HUES64 (cell line): ENCODE data around the gene HTR3E.
"Not testable (repeated sequence)": the region's sequence is repeated elsewhere in the genome, so short reads cannot be mapped to it uniquely, and the experiment has no call there.

Experiments used
- H3K27ac ChIP-seq: 2 replicates; pipeline ENCODE4 v1.7.0; 2013; ENCODE audit warnings: low read depth, low read length, inconsistent platforms
- H3K27me3 ChIP-seq: 2 replicates; pipeline ENCODE4 v1.6.1; 2013; ENCODE audit warnings: mild to moderate bottlenecking, low read length; ENCODE audit not compliant: insufficient read depth
- H3K36me3 ChIP-seq: 2 replicates; pipeline ENCODE4 v1.6.1; 2013; ENCODE audit warnings: mild to moderate bottlenecking, low read length; ENCODE audit not compliant: insufficient read depth
- H3K4me1 ChIP-seq: 2 replicates; pipeline ENCODE4 v1.6.1; 2013; ENCODE audit warnings: mild to moderate bottlenecking, low read length, moderate library complexity; ENCODE audit not compliant: insufficient read depth
- H3K4me3 ChIP-seq: 2 replicates; pipeline ENCODE4 v1.5.1; 2013; ENCODE audit warnings: mild to moderate bottlenecking, low read length, moderate library complexity
- H3K9ac ChIP-seq: 2 replicates; pipeline ENCODE4 v1.6.1; 2013; ENCODE audit warnings: mild to moderate bottlenecking, low read depth, low read length
- H3K9me3 ChIP-seq: 2 replicates; pipeline ENCODE4 v1.6.1; 2013; ENCODE audit warnings: low read depth, low read length; ENCODE audit not compliant: insufficient read depth
- WGBS: fragments of 150-250, 120-280 bp; methylation state at CpG from one replicate; pipeline ENCODE4 v1.1.7; 2013; ENCODE audit warnings: missing lambda C conversion rate; 5-methylcytosine and 5-hydroxymethylcytosine counted together

The HTR3E gene

GRCh38 chr3:184116017-184116416 is 19.2 kb downstream of the HTR3E start:
- Histone ChIP-seq H3K27me3 (peaks cover 4% of the 10 kb centered on the region; the same call in 1 of the 2 replicates), H3K9ac (no peak overlapping the region), H3K4me3 (no peak overlapping the region), H3K36me3 (no peaks in the 10 kb centered on the region), H3K27ac (no peak overlapping the region), H3K4me1 (no peaks in the 10 kb centered on the region), H3K9me3 (no peaks in the 10 kb centered on the region)
- WGBS, result 87% methylated on average over 4 of the region's 4 CpGs

DNA sequence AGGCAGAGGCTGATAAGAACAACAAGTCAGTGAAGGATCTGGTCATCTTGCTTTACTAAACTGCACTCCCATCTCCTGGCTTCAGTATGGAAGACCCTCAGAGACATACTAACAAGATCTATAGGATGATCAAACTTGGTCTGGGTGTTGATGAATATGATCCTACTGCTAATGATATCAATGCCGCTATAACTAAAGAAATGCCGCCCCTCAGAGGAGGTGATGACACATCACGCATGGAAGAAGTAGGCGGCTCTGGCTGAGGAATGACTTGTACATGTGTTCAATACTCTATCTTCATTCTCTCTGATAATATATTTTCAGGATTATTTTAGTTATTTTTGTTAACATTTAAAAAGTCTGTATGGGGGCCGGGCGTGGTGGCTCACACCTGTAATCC is 20.8 kb downstream of the HTR3E start:
- peaks cover 4% of the 10 kb centered on the region; the same call in 1 of the 2 replicates for H3K27me3 ChIP-seq
- 93% methylated on average over 6 of the region's 6 CpGs for WGBS
- no peak overlapping the region for H3K4me3 ChIP-seq
- no peaks in the 10 kb centered on the region for H3K9me3 ChIP-seq
- no peak overlapping the region for H3K9ac ChIP-seq
- H3K27ac ChIP-seq, result no peak overlapping the region
- H3K4me1 ChIP-seq, result no peaks in the 10 kb centered on the region
- H3K36me3 ChIP-seq, result no peaks in the 10 kb centered on the region

GRCh38 chr3:184121031-184121430 is 24.2 kb downstream of the HTR3E start:
- not testable (repeated sequence) for H3K9ac ChIP-seq, H3K27me3 ChIP-seq, H3K36me3 ChIP-seq, H3K9me3 ChIP-seq, H3K4me3 ChIP-seq, H3K4me1 ChIP-seq, H3K27ac ChIP-seq
- 95% methylated on average over 8 of the region's 8 CpGs for WGBS

GRCh38 chr3:184126006-184126405 is 29.1 kb downstream of the HTR3E start:
- Histone ChIP-seq H3K9me3 (no peaks in the 10 kb centered on the region), H3K4me3 (no peak overlapping the region), H3K27me3 (no peaks in the 10 kb centered on the region), H3K9ac (no peak overlapping the region), H3K36me3 (no peaks in the 10 kb centered on the region), H3K27ac (no peak overlapping the region), H3K4me1 (no peaks in the 10 kb centered on the region)
- 76% methylated on average over 2 of the region's 3 CpGs for WGBS

GRCh38 chr3:184129012-184129411 is 32.1 kb downstream of the HTR3E start:
- Histone ChIP-seq H3K4me1 (0 out of 2 replicates have a peak, but pooled peaks cover 5% of the 10 kb centered on the region), H3K36me3 (no peaks in the 10 kb centered on the region), H3K9me3 (no peaks in the 10 kb centered on the region), H3K27ac (no peak overlapping the region), H3K9ac (no peak overlapping the region), H3K27me3 (no peaks in the 10 kb centered on the region), H3K4me3 (no peak overlapping the region)
- 56% methylated on average over 2 of the region's 2 CpGs for WGBS

DNA sequence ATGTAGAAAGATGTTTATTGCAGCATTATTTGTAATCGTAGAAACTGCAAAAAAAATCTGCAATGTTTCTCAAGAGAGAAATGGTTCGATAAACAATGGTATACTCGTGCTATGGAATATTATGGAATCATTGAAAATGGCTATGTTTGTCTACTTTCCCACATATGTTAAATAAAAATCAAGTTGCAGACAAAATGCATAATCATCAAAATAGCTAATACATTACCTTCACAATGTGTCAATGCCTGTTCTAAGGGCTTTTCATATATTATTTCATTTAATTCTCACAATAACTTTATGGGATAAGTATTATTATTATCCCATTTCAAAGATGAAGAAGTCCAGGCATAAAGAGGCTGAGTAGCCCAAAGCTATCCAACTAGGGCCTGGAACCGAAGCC is 36.1 kb downstream of the HTR3E start:
- H3K27ac ChIP-seq, result no peak overlapping the region
- peaks cover 4% of the 10 kb centered on the region; the same call in 1 of the 2 replicates for H3K36me3 ChIP-seq
- 90% methylated on average over 3 of the region's 4 CpGs for WGBS
- no peaks in the 10 kb centered on the region for H3K27me3 ChIP-seq
- peaks cover 13% of the 10 kb centered on the region; the same call in 1 of the 2 replicates for H3K4me1 ChIP-seq
- no peak overlapping the region for H3K4me3 ChIP-seq
- no peaks in the 10 kb centered on the region for H3K9me3 ChIP-seq
- no peak overlapping the region for H3K9ac ChIP-seq

DNA sequence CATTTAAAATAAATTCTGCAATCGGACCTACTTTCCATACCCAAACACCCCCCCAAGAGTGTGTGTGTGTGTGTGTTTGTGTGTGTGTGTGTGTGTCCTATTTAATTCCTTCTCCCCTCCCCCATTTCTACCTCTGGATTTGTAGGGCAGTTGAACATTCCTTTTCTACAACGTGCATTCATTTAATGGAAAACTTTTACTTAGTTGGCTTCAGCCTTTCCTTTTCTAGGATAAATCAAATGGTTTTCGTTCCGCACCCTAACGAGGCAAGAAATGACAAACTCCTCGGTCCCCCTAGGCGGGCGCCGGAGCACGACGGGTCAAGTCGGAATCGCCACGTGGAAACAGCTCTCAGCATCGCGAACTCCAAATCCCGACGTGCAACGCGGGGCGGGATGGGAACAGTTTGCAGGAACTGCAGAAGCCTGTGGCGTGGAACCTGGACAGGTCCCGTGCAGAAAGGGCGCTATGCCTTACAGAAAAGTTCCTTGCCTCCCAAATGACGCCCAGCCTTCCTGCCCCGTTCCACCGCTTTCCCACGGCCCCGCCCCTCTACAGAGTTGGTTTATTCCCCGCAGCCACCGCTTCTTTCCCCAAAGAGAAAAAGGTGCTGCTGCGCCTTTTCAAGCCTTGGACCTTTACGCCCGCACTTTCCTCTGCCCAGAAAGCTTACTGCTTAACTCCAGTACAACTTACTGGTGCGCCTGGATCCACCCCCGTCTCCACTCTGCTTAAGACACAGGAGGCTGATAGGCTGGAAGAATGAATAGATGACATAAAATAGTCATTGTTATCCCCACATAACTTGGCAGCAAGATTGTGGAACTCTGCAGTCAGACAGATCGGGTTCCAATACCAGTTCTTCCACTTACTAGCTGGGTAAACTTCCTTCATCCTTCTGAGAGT is 37.2 kb downstream of the HTR3E start:
- WGBS, result under 1% methylated on average over 34 of the region's 37 CpGs
- Histone ChIP-seq H3K4me1 (peaks cover 13% of the 10 kb centered on the region; the same call in 1 of the 2 replicates), H3K9me3 (no peaks in the 10 kb centered on the region), H3K27ac (no peak overlapping the region), H3K27me3 (no peaks in the 10 kb centered on the region), H3K4me3 (peak overlapping the region; percentile 97), H3K9ac (peak overlapping the region; percentile 84), H3K36me3 (peaks cover 4% of the 10 kb centered on the region; the same call in 1 of the 2 replicates)

DNA sequence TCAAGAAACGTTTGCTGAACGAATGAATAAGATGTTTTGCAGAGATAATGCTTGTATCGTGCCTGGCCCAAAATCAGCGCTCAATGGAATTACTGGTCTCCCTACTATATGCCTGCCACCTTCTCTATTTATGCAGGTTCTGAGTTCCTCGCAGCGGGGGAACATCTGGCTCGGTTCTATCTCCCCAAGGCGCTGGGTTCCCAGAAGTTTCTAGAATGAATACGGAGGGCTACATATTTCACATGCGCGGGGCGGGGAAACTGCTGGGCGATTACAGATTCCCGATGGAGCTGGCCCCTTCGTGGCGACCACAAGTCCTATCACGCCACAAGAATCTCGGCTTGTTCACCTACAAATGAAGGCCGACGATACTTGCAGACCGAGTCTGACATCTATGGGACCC is 37.9 kb downstream of the HTR3E start:
- Histone ChIP-seq H3K4me1 (peaks cover 13% of the 10 kb centered on the region; the same call in 1 of the 2 replicates), H3K36me3 (peaks cover 4% of the 10 kb centered on the region; the same call in 1 of the 2 replicates), H3K4me3 (peak overlapping the region; percentile 97), H3K9me3 (no peaks in the 10 kb centered on the region), H3K27ac (peak overlapping the region; percentile 79; the same call in 1 of the 2 replicates), H3K27me3 (no peaks in the 10 kb centered on the region), H3K9ac (peak overlapping the region; percentile 84)
- under 1% methylated on average over 21 of the region's 21 CpGs for WGBS

DNA sequence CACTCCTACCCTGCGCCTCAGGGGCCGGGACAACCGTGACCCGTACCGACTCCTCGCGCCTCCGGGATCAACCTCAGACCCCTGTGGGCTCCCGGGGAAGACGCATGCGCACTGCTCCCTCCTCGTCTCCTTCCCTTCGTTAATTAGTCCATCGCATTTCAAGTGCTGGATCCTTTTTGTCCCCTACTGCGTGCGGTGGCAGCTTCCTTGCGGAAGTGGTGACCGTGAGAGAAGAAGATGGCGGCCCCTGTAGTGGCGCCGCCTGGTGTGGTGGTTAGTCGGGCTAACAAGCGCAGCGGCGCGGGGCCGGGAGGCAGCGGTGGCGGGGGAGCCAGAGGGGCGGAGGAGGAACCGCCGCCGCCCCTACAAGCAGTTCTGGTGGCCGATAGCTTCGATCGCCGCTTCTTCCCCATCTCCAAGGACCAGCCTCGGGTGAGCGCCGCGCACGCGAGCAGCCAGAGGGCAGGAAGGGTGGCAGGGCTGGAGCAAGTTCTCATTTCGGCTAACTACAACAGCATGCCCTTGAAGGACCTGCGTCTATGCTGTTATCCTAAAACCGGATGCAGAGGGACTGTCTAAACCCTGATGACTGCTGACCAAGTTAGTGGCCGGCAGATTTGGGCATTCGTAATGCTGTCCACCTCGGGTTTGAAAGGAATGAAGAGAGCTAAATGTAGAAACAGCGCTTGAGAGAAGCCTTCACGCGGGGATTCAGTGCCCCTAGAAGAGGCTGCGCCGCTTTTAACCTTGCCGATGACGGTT is 38.5 kb downstream of the HTR3E start, which contains the start of gene EIF2B5:
TSS of gene EIF2B5 (plus strand) at position 210 of the 762 bp plus-strand sequence. CDS start at position 238, 28 bp downstream.
- Histone ChIP-seq H3K27ac (peak within 1 kb of the TSS; percentile 79), H3K4me3 (peak within 1 kb of the TSS; percentile 97), H3K4me1 (peaks cover 13% of the 10 kb centered on the region; the same call in 1 of the 2 replicates), H3K36me3 (peaks cover 9% of the 10 kb centered on the region), H3K9me3 (no peaks in the 10 kb centered on the region), H3K27me3 (no peaks in the 10 kb centered on the region), H3K9ac (peak within 1 kb of the TSS; percentile 84)
- under 1% methylated on average over 56 of the region's 56 CpGs for WGBS

DNA sequence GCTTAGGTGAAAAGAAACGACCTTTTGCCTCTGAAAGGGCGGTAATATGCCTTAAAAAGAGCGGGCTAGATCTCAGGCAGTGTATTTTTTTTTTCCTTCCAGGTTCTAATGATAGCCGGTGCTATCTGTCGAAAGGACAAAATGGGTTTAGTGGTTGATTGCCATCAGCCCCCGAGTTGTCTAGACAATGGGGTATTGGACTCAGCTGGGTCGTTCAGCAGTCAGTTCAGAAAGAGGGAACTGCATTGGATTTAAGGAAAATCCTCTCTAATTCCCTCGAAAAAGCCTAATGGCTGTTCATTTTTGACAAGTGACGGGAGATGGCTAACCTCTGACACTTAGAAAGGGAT is 39.0 kb downstream of the HTR3E start:
- H3K27me3 ChIP-seq, result no peaks in the 10 kb centered on the region
- WGBS, result 10% methylated on average over 9 of the region's 9 CpGs
- H3K9ac ChIP-seq, result peak overlapping the region; percentile 84
- H3K36me3 ChIP-seq, result peaks cover 15% of the 10 kb centered on the region
- peaks cover 13% of the 10 kb centered on the region; the same call in 1 of the 2 replicates for H3K4me1 ChIP-seq
- no peaks in the 10 kb centered on the region for H3K9me3 ChIP-seq
- H3K4me3 ChIP-seq, result peak overlapping the region; percentile 97
- no peak overlapping the region; the same call in 1 of the 2 replicates for H3K27ac ChIP-seq

- H3K9me3 ChIP-seq, result no peaks in the 10 kb centered on the region
- peaks cover 59% of the 10 kb centered on the region for H3K36me3 ChIP-seq
- no peaks in the 10 kb centered on the region for H3K27me3 ChIP-seq
- H3K4me3 ChIP-seq, result no peak overlapping the region
- no peak overlapping the region for H3K9ac ChIP-seq
- H3K27ac ChIP-seq, result no peak overlapping the region
- H3K4me1 ChIP-seq, result peaks cover 9% of the 10 kb centered on the region; the same call in 1 of the 2 replicates
- 93% methylated on average over 10 of the region's 10 CpGs for WGBS
Observed at GRCh38 chr3:184140436-184140835, 43.6 kb downstream of the HTR3E start.
